Middle frontal gyrus (tissue), 1 donor: ENCODE measurements around the gene IRF2BPL.

Experiments used
- DNase-seq: peaks from one replicate; pipeline ENCODE4 v3.0.0-alpha.2; 2015; ENCODE audit warnings: low spot score; ENCODE audit errors: extremely low spot score

IRF2BPL gene

GRCh38 chr14:77012193-77012765 lies 16.2 kb downstream of the IRF2BPL start:
- DNase-seq: no peak

- no peak for DNase-seq
These were observed 17.3 kb downstream of the IRF2BPL start for GRCh38 chr14:77011245-77011644.

GRCh38 chr14:77009014-77009413 lies 19.5 kb downstream of the IRF2BPL start:
- DNase-seq: no peak

GRCh38 chr14:77008541-77008940 lies 20.0 kb downstream of the IRF2BPL start:
- DNase-seq: no peak

GRCh38 chr14:77007975-77008421 lies 20.5 kb downstream of the IRF2BPL start:
- DNase-seq: no peak

GRCh38 chr14:77007183-77007974 lies 21.1 kb downstream of the IRF2BPL start:
- DNase-seq: peak; percentile 16

- no peak for DNase-seq
These were observed 22.4 kb downstream of the IRF2BPL start for GRCh38 chr14:77006132-77006531.

GRCh38 chr14:77005559-77005958 lies 22.9 kb downstream of the IRF2BPL start:
- no peak for DNase-seq

GRCh38 chr14:77004711-77005460 lies 23.6 kb downstream of the IRF2BPL start:
- no peak for DNase-seq

- no peak for DNase-seq
These were observed 24.4 kb downstream of the IRF2BPL start for GRCh38 chr14:77003960-77004710.

- DNase-seq: no peak
These were observed 25.6 kb downstream of the IRF2BPL start for GRCh38 chr14:77002889-77003288.

- DNase-seq: no peak
These were observed 26.2 kb downstream of the IRF2BPL start for GRCh38 chr14:77002335-77002734.

- no peak for DNase-seq
These were observed 27.9 kb downstream of the IRF2BPL start for GRCh38 chr14:77000340-77001270.

- DNase-seq: no peak
These were observed 29.6 kb downstream of the IRF2BPL start for GRCh38 chr14:76998910-76999309.

GRCh38 chr14:76997257-76997970 lies 31.1 kb downstream of the IRF2BPL start:
- no peak for DNase-seq

- no peak for DNase-seq
These were observed 31.9 kb downstream of the IRF2BPL start for GRCh38 chr14:76996563-76997146.

- DNase-seq: no peak
These were observed 33.1 kb downstream of the IRF2BPL start for GRCh38 chr14:76995279-76996035.

GRCh38 chr14:76993752-76994151 lies 34.8 kb downstream of the IRF2BPL start:
- DNase-seq: no peak

GRCh38 chr14:76990084-76990483 lies 38.4 kb downstream of the IRF2BPL start:
- no peak for DNase-seq
